Breast epithelium (tissue), 4 donors: Measurements from ENCODE around the gene WDR36. TPM values are rescaled to one million over a fixed set of nuclear protein-coding genes. Genes with fewer than 3 reads are reported as not detected.

Source experiments
- DNase-seq, 2 donors: peaks; one replicate each; pipeline ENCODE4 v3.0.0-alpha.2; 2019; ENCODE audit warnings: low spot score in 2 of 2
- H3K27ac ChIP-seq, 2 donors: fragments of 200-600 bp; sonication (generic) in 1 of 2; one replicate each; pipeline ENCODE4 v1.5.1; 2016 to 2019; ENCODE audit warnings: mild to moderate bottlenecking in 1 of 2
- H3K27me3 ChIP-seq, 2 donors: fragments of 200-600 bp; sonication (generic) in 1 of 2; one replicate each; pipeline versions ENCODE4 v1.5.1 to v1.6.0; 2017 to 2019; ENCODE audit warnings: control low read depth in 1 of 2, mild to moderate bottlenecking in 1 of 2
- H3K36me3 ChIP-seq: fragments of 200-600 bp; one replicate; pipeline ENCODE4 v1.5.1; 2019
- H3K4me1 ChIP-seq, 2 donors: fragments of 200-600 bp; sonication (generic); one replicate each; pipeline ENCODE4 v1.5.1; 2016 to 2019; ENCODE audit warnings: control low read depth in 1 of 2
- H3K4me3 ChIP-seq, 3 donors: fragments of 200-600 bp; sonication (generic); 1 replicate in 2 of 3; 2 replicates in 1 of 3; pipeline ENCODE4 v1.5.1; 2016 to 2019; ENCODE audit warnings: mild to moderate bottlenecking in 3 of 3, moderate library complexity in 2 of 3
- H3K9me3 ChIP-seq, 2 donors: fragments of 200-600 bp; sonication (generic) in 1 of 2; one replicate each; pipeline ENCODE4 v1.5.1; 2016 to 2019; ENCODE audit warnings: control low read depth in 1 of 2
- CTCF ChIP-seq, 3 donors: fragments of 450-650 bp; IDR thresholded peaks; one replicate each; pipeline ENCODE4 v1.5.1; 2016 to 2017; ENCODE audit warnings: antibody characterized with exemption in 3 of 3, mild to moderate bottlenecking in 3 of 3, moderate library complexity in 3 of 3
- POLR2A ChIP-seq: fragments of 450-650 bp; IDR thresholded peaks from one replicate; pipeline ENCODE4 v1.6.1; 2016; ENCODE audit warnings: antibody characterized with exemption, mild to moderate bottlenecking, moderate library complexity
- POLR2AphosphoS5 ChIP-seq, 3 donors: sonication (generic); formaldehyde crosslinking; IDR thresholded peaks; one replicate each; pipeline ENCODE4 v1.6.1; 2017; ENCODE audit warnings: antibody characterized with exemption in 3 of 3
- intact Hi-C: fragments of 100-400 bp; cut with DNase I; formaldehyde crosslinking; loops from one replicate; pipeline ENCODE4 v1.15.1; 2023; ENCODE audit warnings: low total_unique reads
- total RNA-seq, 3 donors: library from RNA; depleted of rRNA; stranded (reverse); fragments of >200 nt; gene quantifications; one replicate each; pipeline ENCODE4 v1.1.0, GENCODE V29; 2016

Gene WDR36
- total RNA-seq, 3 donors from 2014 or later: 27.2 to 41.4 (median 37.2) TPM

GRCh38 chr5:111127453-111128195 lies 35.5 kb downstream of the WDR36 start:
- no peaks in the 10 kb centered on the region for H3K27me3 ChIP-seq
- peaks cover 3% of the 10 kb centered on the region for H3K36me3 ChIP-seq
- H3K4me1 ChIP-seq: no peaks in the 10 kb centered on the region

GRCh38 chr5:111129938-111130337 lies 37.8 kb downstream of the WDR36 start:
- intact Hi-C loops: no loop called here
- no peaks in the 10 kb centered on the region for H3K9me3 ChIP-seq
- no peaks in the 10 kb centered on the region for H3K4me1 ChIP-seq
- TF ChIP-seq POLR2AphosphoS5 (IDR thresholded peaks at IDR 0.05): no peak
- no peak for TF ChIP-seq POLR2A
- TF ChIP-seq CTCF (IDR thresholded peaks at IDR 0.05): no peak
- no peak overlapping the region for H3K27ac ChIP-seq
- no peak overlapping the region for H3K4me3 ChIP-seq
- no peaks in the 10 kb centered on the region for H3K27me3 ChIP-seq
- DNase-seq: no peak
- peaks cover 3% of the 10 kb centered on the region for H3K36me3 ChIP-seq

More at GRCh38 chr5:111127453-111128195, 35.5 kb downstream of the WDR36 start:
- no peaks in the 10 kb centered on the region for H3K9me3 ChIP-seq
- H3K4me3 ChIP-seq: no peak overlapping the region
- DNase-seq: no peak
- TF ChIP-seq POLR2AphosphoS5 (IDR thresholded peaks at IDR 0.05): no peak
- TF ChIP-seq CTCF (IDR thresholded peaks at IDR 0.05): no peak
- TF ChIP-seq POLR2A: no peak
- intact Hi-C loops: no loop called here
- H3K27ac ChIP-seq: no peak overlapping the region

GRCh38 chr5:111131356-111131755 lies 39.2 kb downstream of the WDR36 start:
- intact Hi-C loops: no loop called here

GRCh38 chr5:111132076-111132475 lies 39.9 kb downstream of the WDR36 start:
- Histone ChIP-seq H3K27ac (no peak overlapping the region), H3K4me3 (no peak overlapping the region), H3K36me3 (no peaks in the 10 kb centered on the region), H3K9me3 (no peaks in the 10 kb centered on the region), H3K27me3 (no peaks in the 10 kb centered on the region), H3K4me1 (no peaks in the 10 kb centered on the region)
- no peak for DNase-seq
- TF ChIP-seq POLR2AphosphoS5 (IDR thresholded peaks at IDR 0.05): no peak
- TF ChIP-seq CTCF (IDR thresholded peaks at IDR 0.05): no peak
- no peak for TF ChIP-seq POLR2A
- intact Hi-C loops: no loop called here

More at GRCh38 chr5:111131356-111131755, 39.2 kb downstream of the WDR36 start:
- TF ChIP-seq POLR2AphosphoS5 (IDR thresholded peaks at IDR 0.05) (no peak), CTCF (IDR thresholded peaks at IDR 0.05) (no peak), POLR2A (no peak)
- no peaks in the 10 kb centered on the region for H3K9me3 ChIP-seq
- H3K27ac ChIP-seq: no peak overlapping the region
- H3K36me3 ChIP-seq: no peaks in the 10 kb centered on the region
- H3K4me3 ChIP-seq: no peak overlapping the region
- no peaks in the 10 kb centered on the region for H3K27me3 ChIP-seq
- no peaks in the 10 kb centered on the region for H3K4me1 ChIP-seq
- DNase-seq: no peak

- no peak overlapping the region for H3K4me3 ChIP-seq
- peak overlapping the region in 1 of 2 donors; percentile 55 for H3K27ac ChIP-seq
- H3K36me3 ChIP-seq: no peaks in the 10 kb centered on the region
- no peaks in the 10 kb centered on the region for H3K9me3 ChIP-seq
- DNase-seq: no peak
- no peaks in the 10 kb centered on the region for H3K27me3 ChIP-seq
- H3K4me1 ChIP-seq: no peaks in the 10 kb centered on the region
- intact Hi-C loops: no loop called here
- no peak for TF ChIP-seq POLR2AphosphoS5 (IDR thresholded peaks at IDR 0.05)
- TF ChIP-seq POLR2A: no peak
- no peak for TF ChIP-seq CTCF (IDR thresholded peaks at IDR 0.05)
These were observed 40.7 kb downstream of the WDR36 start for GRCh38 chr5:111132731-111133435.
